NT2/D1 (cell line): Measurements from ENCODE around the gene PTPN1.

Experiments used
- DNase-seq: peaks from one replicate; pipeline ENCODE4 v3.0.0-alpha.2; 2011; ENCODE audit warnings: low read depth, low spot score
- H3K27me3 ChIP-seq: 2 replicates; pipeline ENCODE4 v1.6.0; 2011; ENCODE audit warnings: mild to moderate bottlenecking; ENCODE audit not compliant: insufficient read length, insufficient read depth
- H3K36me3 ChIP-seq: 2 replicates; pipeline ENCODE4 v1.6.1; 2011; ENCODE audit warnings: mild to moderate bottlenecking, low read length, mixed read lengths; ENCODE audit not compliant: insufficient read depth, insufficient read length
- H3K4me1 ChIP-seq: 2 replicates; pipeline ENCODE4 v1.5.1; 2011; ENCODE audit not compliant: insufficient read depth, insufficient read length
- H3K4me3 ChIP-seq: 2 replicates; pipeline ENCODE4 v1.5.1; 2011; ENCODE audit warnings: low read depth; ENCODE audit not compliant: insufficient read length
- H3K9ac ChIP-seq: 2 replicates; pipeline ENCODE4 v1.6.0; 2011; ENCODE audit warnings: low read depth; ENCODE audit not compliant: insufficient read length
- H3K9me3 ChIP-seq: 2 replicates; pipeline ENCODE4 v1.5.1; 2011; ENCODE audit warnings: mild to moderate bottlenecking, low read length; ENCODE audit not compliant: insufficient read depth
- SUZ12 ChIP-seq: IDR thresholded peaks from 2 replicates; pipeline ENCODE4 v1.6.1; 2011; ENCODE audit not compliant: insufficient read length, insufficient read depth; ENCODE audit errors: extremely low read depth
- YY1 ChIP-seq: IDR thresholded peaks from 2 replicates; pipeline ENCODE4 v1.6.1; 2011; ENCODE audit not compliant: insufficient read length, insufficient read depth
- ZNF274 ChIP-seq: IDR thresholded peaks from 2 replicates; pipeline ENCODE4 v1.6.1; 2011; ENCODE audit warnings: mild to moderate bottlenecking, low read depth, low read length

The PTPN1 gene

DNA sequence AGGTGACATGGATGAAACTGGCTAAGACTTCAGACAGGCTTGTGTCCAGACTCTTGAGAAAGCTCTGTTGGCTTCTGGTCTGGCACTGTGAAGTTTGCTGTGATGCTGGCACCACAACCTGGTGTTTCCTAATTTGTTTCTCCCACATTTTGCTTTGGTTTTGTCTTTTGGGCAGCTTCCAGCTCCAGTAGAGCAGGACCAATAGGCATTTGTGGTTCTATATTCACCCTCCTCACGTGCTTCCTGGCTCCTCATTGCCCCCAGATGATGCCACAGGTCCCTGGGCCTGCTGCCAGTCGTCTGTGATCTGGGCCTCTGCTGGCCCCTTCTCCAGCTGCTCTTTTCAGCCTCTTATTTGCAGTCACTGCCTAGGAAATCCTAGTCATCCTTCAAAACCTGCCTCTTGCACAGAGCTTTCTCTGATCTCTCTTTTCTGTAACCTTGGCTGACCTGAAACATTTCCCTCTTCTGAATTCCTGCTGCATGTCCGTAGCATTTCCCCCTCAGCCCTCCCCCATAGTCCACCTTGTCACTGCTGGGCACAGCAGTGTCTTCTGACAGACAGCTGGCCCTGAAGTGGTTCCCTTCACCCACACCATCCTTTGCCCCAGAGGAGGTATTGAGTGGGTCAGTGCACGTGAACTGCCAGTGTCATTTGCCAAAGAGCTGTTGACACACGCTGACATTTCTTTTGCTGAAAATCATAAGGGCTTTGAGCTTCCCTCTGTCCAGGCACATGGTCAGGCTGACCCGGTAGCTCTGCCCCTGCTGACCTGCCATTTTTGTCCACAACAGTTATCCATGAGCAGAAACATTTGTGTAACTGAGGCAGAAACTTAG lies 63.0 kb downstream of the PTPN1 start:
- DNase-seq: no peak
- H3K4me1 ChIP-seq: peaks cover 4% of the 10 kb centered on the region
- H3K9me3 ChIP-seq: peaks cover 11% of the 10 kb centered on the region; the same call in 1 of the 2 replicates
- no peaks in the 10 kb centered on the region for H3K27me3 ChIP-seq
- TF ChIP-seq ZNF274: no peak
- TF ChIP-seq YY1: no peak
- TF ChIP-seq SUZ12: no peak
- H3K36me3 ChIP-seq: peaks cover 81% of the 10 kb centered on the region
- no peak overlapping the region for H3K4me3 ChIP-seq
- no peak overlapping the region for H3K9ac ChIP-seq

DNA sequence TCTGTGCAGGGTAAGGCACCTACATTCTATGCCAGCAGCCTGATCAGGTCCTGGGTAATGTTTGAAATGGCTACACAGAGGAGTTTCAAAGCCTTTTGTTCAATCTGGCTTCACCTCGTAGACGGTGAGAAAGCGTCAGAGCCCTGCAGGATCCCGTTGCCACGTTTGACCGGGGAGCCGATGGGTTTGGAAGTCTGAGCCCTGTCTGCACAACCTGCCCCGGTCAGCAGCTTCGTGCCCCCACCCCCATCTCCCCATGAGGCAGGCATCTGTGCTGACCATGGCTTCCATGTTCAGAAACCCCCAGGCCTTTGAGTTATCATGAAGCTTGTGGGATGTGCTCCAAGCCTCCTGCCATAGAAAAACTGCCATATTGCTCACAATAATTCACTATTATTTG lies 63.9 kb downstream of the PTPN1 start:
- peaks cover 4% of the 10 kb centered on the region for H3K4me1 ChIP-seq
- no peak overlapping the region for H3K9ac ChIP-seq
- no peak overlapping the region for H3K4me3 ChIP-seq
- no peak for DNase-seq
- H3K36me3 ChIP-seq: peaks cover 81% of the 10 kb centered on the region
- H3K9me3 ChIP-seq: peaks cover 18% of the 10 kb centered on the region; the same call in 1 of the 2 replicates
- no peaks in the 10 kb centered on the region for H3K27me3 ChIP-seq
- no peak for TF ChIP-seq YY1
- no peak for TF ChIP-seq ZNF274
- no peak for TF ChIP-seq SUZ12

DNA sequence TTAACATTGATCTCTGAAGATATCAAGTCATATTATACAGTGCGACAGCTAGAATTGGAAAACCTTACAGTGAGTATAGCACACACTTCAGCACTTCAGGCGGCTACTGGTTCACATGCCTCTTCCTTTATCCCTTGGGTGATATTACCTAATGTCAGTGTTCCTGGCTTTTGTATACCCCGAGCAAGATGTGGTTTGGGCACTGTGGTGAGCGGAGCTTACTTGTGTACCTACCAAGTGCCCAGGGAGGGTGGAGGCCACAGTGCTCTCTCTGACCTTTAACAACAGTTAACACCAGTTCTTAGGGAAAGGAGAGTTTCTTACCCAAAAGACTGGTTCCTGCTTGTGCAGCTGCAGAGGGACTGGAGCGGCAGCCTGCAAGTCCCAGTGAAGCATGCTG lies 64.4 kb downstream of the PTPN1 start:
- Histone ChIP-seq H3K36me3 (peaks cover 81% of the 10 kb centered on the region), H3K9me3 (peaks cover 18% of the 10 kb centered on the region; the same call in 1 of the 2 replicates), H3K9ac (no peak overlapping the region), H3K4me1 (peaks cover 4% of the 10 kb centered on the region), H3K4me3 (no peak overlapping the region), H3K27me3 (no peaks in the 10 kb centered on the region)
- DNase-seq: no peak
- TF ChIP-seq SUZ12 (no peak), ZNF274 (no peak), YY1 (no peak)

DNA sequence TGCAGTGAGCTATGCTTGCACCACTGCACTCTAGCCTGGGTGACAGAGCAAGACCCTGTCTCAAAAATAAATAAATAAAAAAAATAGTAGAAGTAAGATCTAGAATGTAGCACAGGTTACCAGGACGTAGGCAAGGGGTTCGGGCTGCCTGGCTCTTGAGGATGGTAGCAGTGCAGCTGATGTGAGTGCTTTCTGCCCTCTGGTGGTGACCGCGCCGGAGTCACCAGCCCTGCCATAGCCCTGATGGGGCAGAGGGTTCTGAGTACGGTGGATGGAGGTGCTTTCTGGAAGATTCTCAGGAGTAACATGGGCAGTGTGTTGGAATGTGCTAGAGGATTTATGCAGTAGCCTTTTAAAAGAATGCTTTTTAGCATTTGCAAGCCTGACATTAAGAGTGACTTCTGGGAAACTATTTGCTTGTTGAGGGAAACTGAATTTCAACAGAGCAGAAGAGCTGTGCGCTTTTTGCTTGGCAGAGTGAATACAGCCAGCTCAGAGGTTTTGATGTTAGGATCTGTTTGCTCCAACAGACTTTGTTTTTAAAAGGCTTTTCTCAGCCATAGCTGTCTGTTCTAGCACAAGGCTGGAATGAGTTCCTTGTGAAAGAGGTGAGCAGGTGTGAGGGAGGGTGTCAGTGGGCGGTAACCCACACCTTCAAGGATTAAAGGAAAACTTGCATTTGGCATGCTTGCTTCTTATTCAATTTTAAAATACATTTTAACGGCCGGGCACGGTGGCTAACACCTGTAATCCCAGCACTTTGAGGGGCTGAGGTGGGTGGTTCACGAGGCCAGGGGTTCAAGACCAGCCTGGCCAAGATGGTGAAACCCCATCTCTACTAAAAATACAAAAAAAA lies 65.9 kb downstream of the PTPN1 start:
- Histone ChIP-seq H3K4me3 (no peak overlapping the region), H3K36me3 (peaks cover 87% of the 10 kb centered on the region), H3K9me3 (peaks cover 18% of the 10 kb centered on the region; the same call in 1 of the 2 replicates), H3K4me1 (no peaks in the 10 kb centered on the region), H3K27me3 (no peaks in the 10 kb centered on the region), H3K9ac (no peak overlapping the region)
- peak; percentile 36 for DNase-seq
- TF ChIP-seq YY1 (no peak), SUZ12 (no peak), ZNF274 (no peak)

DNA sequence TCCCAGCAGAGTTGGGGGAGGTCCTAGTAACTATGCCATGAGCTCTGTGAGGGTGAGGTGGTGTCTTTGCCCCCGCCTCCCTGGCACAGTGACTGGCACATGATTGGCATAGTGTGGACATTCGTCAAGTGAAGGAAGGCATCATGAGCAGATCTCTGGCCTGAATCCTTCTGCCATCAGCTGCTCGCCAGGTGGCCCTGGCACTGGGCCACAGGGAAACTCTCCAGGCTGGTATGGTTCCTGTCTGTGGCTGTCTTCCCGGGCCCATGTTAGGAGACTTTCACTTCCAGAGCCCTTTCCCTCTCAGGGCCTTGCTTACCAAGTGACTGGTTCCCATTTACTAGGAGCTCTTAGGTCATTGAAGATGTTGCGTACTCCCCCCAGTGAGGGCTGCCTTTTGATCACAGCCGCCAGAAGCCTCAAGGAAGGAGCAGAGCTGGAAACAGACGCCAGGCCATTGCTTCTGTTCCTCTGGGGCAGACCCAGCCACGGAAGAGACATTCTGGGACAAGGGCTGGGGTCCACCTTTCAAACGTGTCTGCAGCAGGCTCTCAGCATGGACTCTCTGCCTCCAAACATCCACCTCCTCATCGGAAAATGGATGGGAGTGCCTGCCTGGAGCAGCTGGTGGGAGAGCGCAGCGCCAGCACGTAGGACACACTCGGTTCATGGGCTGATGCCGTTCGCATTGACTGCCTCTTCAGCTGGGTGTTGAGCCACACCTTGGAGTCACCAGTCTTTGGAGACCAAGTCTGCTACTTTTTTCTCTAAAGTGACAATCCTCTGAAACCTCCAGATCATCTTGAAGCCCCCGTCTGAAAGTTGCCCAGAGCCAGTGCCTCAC lies 67.2 kb downstream of the PTPN1 start:
- Histone ChIP-seq H3K27me3 (no peaks in the 10 kb centered on the region), H3K9ac (no peak overlapping the region), H3K9me3 (peaks cover 18% of the 10 kb centered on the region; the same call in 1 of the 2 replicates), H3K4me1 (no peaks in the 10 kb centered on the region), H3K4me3 (no peak overlapping the region), H3K36me3 (peaks cover 94% of the 10 kb centered on the region)
- DNase-seq: no peak
- TF ChIP-seq SUZ12: no peak
- TF ChIP-seq YY1: no peak
- TF ChIP-seq ZNF274: no peak

DNA sequence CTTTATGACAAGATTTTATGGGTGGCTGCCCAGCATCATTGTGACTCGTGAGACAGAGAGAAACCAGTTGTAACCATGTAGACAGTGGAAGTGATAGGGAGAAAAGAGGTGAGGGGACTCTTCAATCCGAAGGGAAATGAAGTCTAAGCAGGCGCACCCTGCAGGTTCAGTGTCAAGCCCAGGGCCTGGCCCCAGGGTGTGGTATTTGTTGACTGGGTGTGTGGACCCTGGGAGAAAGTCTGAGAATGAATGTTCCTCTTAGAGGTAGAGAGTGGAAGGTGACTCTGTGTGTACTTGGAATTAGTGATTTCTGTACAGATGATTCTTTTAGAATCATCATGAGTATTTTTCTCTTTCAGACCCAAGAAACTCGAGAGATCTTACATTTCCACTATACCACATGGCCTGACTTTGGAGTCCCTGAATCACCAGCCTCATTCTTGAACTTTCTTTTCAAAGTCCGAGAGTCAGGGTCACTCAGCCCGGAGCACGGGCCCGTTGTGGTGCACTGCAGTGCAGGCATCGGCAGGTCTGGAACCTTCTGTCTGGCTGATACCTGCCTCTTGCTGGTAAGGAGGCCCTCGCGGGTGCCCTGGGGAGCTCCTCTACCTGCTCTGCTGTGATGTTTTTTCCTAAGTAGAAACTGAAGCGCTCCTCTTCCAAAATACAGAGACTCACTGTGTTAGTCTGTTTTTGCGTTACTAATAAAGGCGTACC lies 68.0 kb downstream of the PTPN1 start:
- no peak overlapping the region for H3K4me3 ChIP-seq
- H3K4me1 ChIP-seq: no peaks in the 10 kb centered on the region
- TF ChIP-seq SUZ12: no peak
- TF ChIP-seq ZNF274: no peak
- no peak for TF ChIP-seq YY1
- H3K9me3 ChIP-seq: peaks cover 18% of the 10 kb centered on the region; the same call in 1 of the 2 replicates
- DNase-seq: no peak
- peaks cover 96% of the 10 kb centered on the region for H3K36me3 ChIP-seq
- no peaks in the 10 kb centered on the region for H3K27me3 ChIP-seq
- no peak overlapping the region for H3K9ac ChIP-seq
